Bronchus fibroblast of lung (primary cell): ENCODE results near the gene CT45A7. TPM values are rescaled to one million over a fixed set of nuclear protein-coding genes. Genes with fewer than 3 reads are reported as not detected.

Experiments used
- total RNA-seq: library from RNA; depleted of rRNA; stranded (reverse); fragments of >200 nt; gene quantifications from 2 replicates; pipeline ENCODE4 v1.2.3, GENCODE V29; 2015

Gene CT45A7
- total RNA-seq = not detected in 2 replicates

DNA sequence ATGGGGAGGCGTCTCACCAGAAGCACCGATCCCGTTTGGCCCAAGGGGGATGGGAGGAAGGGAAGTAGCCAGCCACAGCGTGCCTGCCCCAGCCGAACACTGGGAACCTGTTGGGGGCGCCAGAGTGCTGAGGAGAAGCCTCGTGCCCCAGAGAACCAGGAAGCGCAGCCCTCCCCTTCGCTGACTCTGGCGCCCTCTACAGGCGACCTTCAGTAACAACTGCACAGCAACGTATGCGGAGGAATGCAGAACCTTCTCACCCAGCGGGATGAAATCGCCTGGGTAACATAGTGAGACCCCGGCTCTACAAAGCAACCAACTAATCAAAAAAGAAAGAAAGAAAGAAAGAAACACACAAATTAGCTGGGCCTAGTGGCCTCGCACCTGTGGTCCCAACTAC, at the start of gene CT45A7:
Gene CT45A7 (minus strand): TSS at position 101 of the 400 bp plus-strand sequence. CDS start 3,747 bp downstream, outside the sequence.

DNA sequence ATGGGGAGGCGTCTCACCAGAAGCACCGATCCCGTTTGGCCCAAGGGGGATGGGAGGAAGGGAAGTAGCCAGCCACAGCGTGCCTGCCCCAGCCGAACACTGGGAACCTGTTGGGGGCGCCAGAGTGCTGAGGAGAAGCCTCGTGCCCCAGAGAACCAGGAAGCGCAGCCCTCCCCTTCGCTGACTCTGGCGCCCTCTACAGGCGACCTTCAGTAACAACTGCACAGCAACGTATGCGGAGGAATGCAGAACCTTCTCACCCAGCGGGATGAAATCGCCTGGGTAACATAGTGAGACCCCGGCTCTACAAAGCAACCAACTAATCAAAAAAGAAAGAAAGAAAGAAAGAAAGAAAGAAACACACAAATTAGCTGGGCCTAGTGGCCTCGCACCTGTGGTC, 34.6 kb upstream of the CT45A7 start, which contains the start of gene CT45A9:
Gene CT45A9 (minus strand): TSS at position 101 of the 400 bp plus-strand sequence. CDS start 3,751 bp downstream, outside the sequence.

DNA sequence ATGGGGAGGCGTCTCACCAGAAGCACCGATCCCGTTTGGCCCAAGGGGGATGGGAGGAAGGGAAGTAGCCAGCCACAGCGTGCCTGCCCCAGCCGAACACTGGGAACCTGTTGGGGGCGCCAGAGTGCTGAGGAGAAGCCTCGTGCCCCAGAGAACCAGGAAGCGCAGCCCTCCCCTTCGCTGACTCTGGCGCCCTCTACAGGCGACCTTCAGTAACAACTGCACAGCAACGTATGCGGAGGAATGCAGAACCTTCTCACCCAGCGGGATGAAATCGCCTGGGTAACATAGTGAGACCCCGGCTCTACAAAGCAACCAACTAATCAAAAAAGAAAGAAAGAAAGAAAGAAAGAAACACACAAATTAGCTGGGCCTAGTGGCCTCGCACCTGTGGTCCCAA, 17.4 kb upstream of the CT45A7 start, which contains the start of gene CT45A8:
Gene CT45A8 (minus strand): TSS at position 101 of the 400 bp plus-strand sequence. CDS start 3,755 bp downstream, outside the sequence.

DNA sequence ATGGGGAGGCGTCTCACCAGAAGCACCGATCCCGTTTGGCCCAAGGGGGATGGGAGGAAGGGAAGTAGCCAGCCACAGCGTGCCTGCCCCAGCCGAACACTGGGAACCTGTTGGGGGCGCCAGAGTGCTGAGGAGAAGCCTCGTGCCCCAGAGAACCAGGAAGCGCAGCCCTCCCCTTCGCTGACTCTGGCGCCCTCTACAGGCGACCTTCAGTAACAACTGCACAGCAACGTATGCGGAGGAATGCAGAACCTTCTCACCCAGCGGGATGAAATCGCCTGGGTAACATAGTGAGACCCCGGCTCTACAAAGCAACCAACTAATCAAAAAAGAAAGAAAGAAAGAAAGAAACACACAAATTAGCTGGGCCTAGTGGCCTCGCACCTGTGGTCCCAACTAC, 17.2 kb downstream of the CT45A7 start, which contains the start of gene CT45A2:
Gene CT45A2 (minus strand): TSS at position 101 of the 400 bp plus-strand sequence. CDS start 3,747 bp downstream, outside the sequence.

DNA sequence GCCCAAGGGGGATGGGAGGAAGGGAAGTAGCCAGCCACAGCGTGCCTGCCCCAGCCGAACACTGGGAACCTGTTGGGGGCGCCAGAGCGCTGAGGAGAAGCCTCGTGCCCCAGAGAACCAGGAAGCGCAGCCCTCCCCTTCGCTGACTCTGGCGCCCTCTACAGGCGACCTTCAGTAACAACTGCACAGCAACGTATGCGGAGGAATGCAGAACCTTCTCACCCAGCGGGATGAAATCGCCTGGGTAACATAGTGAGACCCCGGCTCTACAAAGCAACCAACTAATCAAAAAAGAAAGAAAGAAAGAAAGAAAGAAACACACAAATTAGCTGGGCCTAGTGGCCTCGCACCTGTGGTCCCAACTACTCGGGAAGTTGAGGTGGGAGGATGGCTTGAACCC, 34.4 kb downstream of the CT45A7 start, which contains the start of gene CT45A6:
Gene CT45A6 (minus strand): TSS at position 101 of the 400 bp plus-strand sequence. CDS start 3,794 bp downstream, outside the sequence.

DNA sequence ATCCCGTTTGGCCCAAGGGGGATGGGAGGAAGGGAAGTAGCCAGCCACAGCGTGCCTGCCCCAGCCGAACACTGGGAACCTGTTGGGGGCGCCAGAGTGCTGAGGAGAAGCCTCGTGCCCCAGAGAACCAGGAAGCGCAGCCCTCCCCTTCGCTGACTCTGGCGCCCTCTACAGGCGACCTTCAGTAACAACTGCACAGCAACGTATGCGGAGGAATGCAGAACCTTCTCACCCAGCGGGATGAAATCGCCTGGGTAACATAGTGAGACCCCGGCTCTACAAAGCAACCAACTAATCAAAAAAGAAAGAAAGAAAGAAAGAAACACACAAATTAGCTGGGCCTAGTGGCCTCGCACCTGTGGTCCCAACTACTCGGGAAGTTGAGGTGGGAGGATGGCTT, 51.7 kb downstream of the CT45A7 start, which contains the start of gene CT45A5:
Gene CT45A5 (minus strand): TSS at position 101 of the 400 bp plus-strand sequence. CDS start 3,774 bp downstream, outside the sequence.

Other genes starting within 250 kb of the CT45A7 start
- not detected in 2 replicates for gene CT45A1, start 123.6 kb downstream of the CT45A7 start, total RNA-seq
- gene CT45A3, start 69.1 kb downstream of the CT45A7 start, total RNA-seq = not detected in 2 replicates
- not detected in 2 replicates for gene CT45A5, start 51.8 kb downstream of the CT45A7 start, total RNA-seq
- gene CT45A6, start 34.5 kb downstream of the CT45A7 start, total RNA-seq = not detected in 2 replicates
- gene CT45A2, start 17.3 kb downstream of the CT45A7 start, total RNA-seq = not detected in 2 replicates
- gene CT45A8, start 17.3 kb upstream of the CT45A7 start, total RNA-seq = not detected in 2 replicates
- gene CT45A9, start 34.5 kb upstream of the CT45A7 start, total RNA-seq = not detected in 2 replicates
- gene CT45A10, start 56.2 kb upstream of the CT45A7 start, total RNA-seq = not detected in 2 replicates
- not detected in 2 replicates for gene SAGE1, start 56.4 kb upstream of the CT45A7 start, total RNA-seq
- 15.0 and 17.3 TPM in 2 replicates for gene MMGT1, start 136.7 kb upstream of the CT45A7 start, total RNA-seq
- 15.0 and 16.1 TPM in 2 replicates for gene SLC9A6, start 148.2 kb upstream of the CT45A7 start, total RNA-seq